A549 treated with RU486 at 1 μM for 4 hours (cell line): Measurements from ENCODE around the gene SRSF6. TPM values are rescaled to one million over a fixed set of nuclear protein-coding genes. Genes with fewer than 3 reads are reported as not detected.

Experiments
- total RNA-seq: library from RNA; stranded (reverse); fragments of 200-300 nt; extraction: Qiagen RNA extraction; gene quantifications from 5 replicates; pipeline ENCODE4 v1.2.3, GENCODE V29; 2022; ENCODE audit warnings: low read depth

Gene SRSF6
- 104 to 119 TPM (median 108 TPM) in 5 replicates for total RNA-seq

DNA sequence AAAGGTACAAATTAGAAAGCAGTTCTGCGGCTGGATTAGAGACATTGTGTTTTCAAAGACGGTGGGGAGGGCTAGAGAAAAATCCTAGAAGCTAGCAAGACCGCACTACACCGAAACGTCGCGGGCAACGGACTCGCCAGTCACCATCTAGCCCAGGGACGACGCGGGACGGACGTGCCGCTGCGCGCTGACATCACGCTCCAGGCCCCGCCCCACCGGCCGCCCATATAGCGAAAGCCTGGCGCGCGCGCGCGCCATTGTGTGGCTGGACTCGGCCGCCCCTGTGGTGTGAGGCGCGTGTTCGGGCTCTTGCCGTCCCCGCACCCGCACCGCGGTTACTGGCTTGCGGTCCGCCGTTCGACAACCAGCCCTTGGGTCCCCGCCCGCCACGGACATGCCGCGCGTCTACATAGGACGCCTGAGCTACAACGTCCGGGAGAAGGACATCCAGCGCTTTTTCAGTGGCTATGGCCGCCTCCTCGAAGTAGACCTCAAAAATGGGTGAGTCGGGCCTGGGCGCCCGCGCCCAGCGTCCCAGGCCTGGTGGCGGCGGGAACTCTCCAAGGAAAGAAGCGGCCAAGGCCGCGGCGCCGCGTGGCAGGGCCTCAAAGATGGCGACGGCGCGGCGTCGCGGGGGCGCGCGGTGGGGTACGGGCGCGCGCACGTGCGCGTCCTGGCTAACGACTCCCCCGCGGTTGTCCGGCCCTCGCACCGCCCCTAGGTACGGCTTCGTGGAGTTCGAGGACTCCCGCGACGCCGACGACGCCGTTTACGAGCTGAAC lies at the start of gene SRSF6:
TSS of gene SRSF6 (plus strand) at position 257 of the 782 bp plus-strand sequence. CDS start at position 395, 138 bp downstream.

DNA sequence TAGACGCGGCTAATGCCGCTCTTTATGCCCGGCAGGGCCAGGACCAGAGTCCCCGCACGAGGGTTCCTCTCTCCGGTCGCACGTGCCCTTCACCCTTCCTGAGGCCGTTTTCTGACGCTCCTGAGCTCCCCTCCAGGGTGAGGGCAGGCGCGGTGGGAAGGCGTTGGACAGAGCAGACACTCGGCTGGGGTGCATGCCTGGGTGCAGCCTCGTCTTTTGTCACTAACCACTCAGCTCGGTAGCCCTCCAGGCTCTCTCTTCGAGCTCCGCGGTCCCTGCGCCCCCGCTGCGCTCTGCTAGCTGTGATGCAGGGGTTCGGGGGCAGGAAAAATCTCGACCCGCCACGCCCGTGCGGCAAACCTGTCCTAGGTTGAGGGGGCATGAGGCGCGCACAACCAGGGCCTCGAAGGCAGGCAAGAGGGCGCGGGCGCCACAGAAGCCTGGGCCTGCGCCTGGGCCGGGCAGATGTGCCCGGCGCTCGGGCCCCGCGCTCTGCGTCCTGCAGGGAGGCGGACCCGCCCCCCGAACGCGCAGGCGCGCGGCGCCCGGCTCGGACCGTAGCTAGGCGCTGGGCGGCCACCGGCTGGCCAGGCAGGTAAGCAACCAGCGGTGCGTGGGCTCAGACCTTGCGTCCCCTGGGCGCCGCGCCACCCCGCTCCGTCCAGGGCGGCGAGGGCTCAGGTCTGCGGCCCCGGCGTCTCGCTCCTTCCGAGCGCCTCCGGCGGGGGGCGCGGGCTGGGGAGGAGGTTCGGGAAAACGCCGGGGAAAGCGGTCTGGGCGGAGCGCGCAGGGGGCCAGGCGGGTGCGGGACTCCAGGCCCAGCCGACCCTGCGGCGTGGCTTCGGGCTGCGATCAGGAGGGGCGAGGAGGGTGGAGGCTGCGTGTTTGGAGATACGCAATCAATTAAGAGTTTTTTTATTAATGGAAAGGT lies 49.7 kb downstream of the SRSF6 start, which contains the start of gene L3MBTL1:
TSS of gene L3MBTL1 (plus strand) at position 548 of the 931 bp plus-strand sequence. CDS start 5,807 bp downstream, outside the sequence.

Other genes with a start within 250 kb of the SRSF6 start
- 0.75 to 1.4 TPM (median 1.2 TPM) in 5 replicates for gene L3MBTL1, start 49.8 kb downstream of the SRSF6 start, total RNA-seq
- gene SGK2, start 101.1 kb downstream of the SRSF6 start, total RNA-seq, result 10.2 to 11.0 TPM (median 10.6 TPM) in 5 replicates
- 25.4 to 35.5 TPM (median 31.5 TPM) in 5 replicates for gene IFT52, start 133.0 kb downstream of the SRSF6 start, total RNA-seq
- 77.9 to 92.0 TPM (median 80.1 TPM) in 5 replicates for gene MYBL2, start 209.2 kb downstream of the SRSF6 start, total RNA-seq